Islet precursor cell (in vitro differentiated cells): Measurements from ENCODE around the gene FAM186B.
"Not testable (repeated sequence)": the region's sequence is repeated elsewhere in the genome, so short reads cannot be mapped to it uniquely, and the experiment has no call there.

ENCODE experiments used
- DNase-seq: peaks from one replicate; pipeline ENCODE4 v3.0.0-alpha.2; 2018

FAM186B gene

GRCh38 chr12:49605539-49605938 is at the start of gene FAM186B:
FAM186B (minus strand) TSS chr12:49605639; CDS start chr12:49605477, 162 bp downstream.
- DNase-seq: not testable (repeated sequence)

DNA sequence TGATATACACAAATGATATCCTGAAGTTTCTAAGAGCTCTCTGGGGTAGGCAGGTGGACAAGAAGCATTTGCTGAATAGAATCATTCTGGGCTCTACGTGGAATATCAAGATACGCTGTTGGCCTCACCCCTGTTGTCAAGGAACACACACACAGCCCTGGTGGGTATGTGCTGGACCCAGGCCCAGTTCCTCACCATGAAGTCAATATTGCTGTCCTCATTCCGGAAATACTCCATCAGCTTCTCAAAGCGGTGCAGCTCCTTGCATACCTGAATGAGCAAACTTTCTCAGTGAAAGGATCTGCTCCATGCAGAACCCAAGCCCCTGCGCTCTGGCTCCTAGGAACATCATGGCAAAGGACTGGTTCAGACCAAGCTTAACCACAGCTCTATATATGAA is 49.3 kb upstream of the FAM186B start:
- no peak for DNase-seq

- no peak for DNase-seq
These were observed 47.6 kb upstream of the FAM186B start for GRCh38 chr12:49652921-49653520.

DNA sequence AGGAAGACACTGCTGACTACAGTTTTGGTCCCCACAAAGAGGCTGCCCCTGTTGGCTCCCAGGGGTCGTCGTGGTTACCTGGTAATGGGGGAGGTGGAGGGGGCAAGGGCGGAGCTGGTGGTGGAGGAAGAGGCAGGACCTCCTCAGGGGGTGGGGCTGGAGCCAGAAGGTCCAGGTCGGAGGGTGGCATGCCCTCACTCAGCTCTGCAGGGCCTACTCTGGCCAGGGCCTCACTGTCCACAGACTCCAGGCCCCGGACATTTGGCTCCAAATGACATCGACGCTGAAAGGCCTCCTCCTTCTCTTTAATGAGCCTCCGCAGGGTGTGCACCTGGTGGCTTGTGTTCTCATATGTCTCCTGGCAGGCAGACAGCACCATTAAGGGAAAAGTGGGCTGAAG is 46.4 kb upstream of the FAM186B start:
- no peak for DNase-seq

GRCh38 chr12:49649892-49650291 is 44.5 kb upstream of the FAM186B start:
- no peak for DNase-seq

DNA sequence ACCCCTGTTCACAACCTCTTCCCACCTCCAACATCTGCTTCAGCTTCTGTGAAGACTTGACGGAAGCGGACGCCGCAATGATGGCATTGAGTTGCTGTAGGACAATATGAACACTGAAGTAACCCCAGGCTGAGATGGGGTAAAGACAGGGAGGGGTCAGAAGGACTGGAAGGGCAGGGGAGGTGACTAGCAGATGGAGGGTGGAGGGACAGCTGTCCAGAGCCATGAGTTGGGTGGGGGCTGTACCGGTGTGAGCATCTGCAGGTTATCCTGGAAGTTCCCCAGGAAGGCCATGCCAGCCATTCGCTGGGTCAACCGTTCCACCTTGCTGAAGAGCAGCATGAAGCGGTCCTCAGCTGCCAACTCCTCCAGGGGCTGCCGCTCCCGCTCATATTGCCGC is 44.0 kb upstream of the FAM186B start:
- DNase-seq: no peak

DNA sequence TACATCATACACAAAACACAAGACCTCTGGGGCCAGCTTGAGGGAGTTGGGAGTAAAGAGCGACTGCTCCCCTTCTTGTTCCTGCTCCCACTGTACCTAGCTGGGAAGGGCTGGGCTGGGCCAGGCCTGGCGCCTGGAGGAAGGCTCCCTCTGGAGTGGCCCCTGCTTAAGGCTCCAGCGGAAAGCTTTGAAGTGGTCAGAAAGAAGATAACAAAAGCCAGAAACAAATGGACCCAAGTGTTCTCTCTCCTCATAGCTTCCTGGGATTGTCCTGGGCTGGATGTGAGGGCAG is 43.2 kb upstream of the FAM186B start:
- DNase-seq: no peak

GRCh38 chr12:49647827-49648711 is 42.6 kb upstream of the FAM186B start:
- DNase-seq: no peak

GRCh38 chr12:49646871-49647654 is 41.6 kb upstream of the FAM186B start:
- no peak for DNase-seq

GRCh38 chr12:49646331-49646830 is 40.9 kb upstream of the FAM186B start:
- no peak for DNase-seq

GRCh38 chr12:49645146-49646039 is 40.0 kb upstream of the FAM186B start:
- peak; percentile 48 for DNase-seq

DNA sequence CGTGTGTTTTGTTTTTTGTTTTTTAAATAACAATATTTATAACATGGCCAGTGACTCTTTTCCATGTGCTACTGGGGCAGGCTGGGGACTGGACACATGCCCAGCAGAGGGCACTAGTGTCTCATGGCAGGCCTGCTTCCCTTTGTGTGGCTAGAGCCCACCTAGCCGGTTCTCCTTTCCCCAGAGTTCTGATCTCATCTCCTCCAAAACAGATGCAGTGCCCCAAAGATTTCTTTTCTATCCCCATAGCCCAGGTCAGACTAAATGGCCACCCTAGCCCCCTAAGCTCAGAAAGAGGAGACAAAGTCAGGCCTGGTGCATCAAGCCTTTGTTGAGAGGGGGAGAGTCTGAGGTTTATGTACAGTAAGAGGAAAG is 39.2 kb upstream of the FAM186B start:
- DNase-seq: peak; percentile 88

GRCh38 chr12:49643961-49644619 is 38.7 kb upstream of the FAM186B start:
- DNase-seq: peak; percentile 59

DNA sequence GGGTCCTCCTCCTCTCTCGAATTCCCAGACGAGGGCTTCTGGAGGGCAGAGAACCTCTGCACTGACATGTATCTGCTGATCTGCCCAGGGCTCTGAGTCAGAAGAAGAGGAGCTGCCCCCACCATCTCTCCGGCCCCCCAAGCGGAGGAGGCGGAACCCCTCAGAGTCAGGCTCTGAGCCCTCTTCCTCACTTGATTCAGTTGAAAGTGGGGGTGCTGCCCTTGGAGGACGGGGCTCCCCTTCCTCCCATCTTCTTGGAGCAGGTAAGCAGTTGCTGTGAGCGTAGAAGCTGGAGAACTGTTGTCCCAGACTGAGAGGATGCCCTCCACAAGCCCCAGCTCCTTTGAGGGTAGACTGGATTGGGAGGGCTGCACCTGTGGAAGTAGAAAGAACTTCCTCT is 37.7 kb upstream of the FAM186B start:
- peak; percentile 54 for DNase-seq

- peak; percentile 97 for DNase-seq
These were observed 36.9 kb upstream of the FAM186B start for GRCh38 chr12:49642370-49642802.

GRCh38 chr12:49641748-49642369 is 36.4 kb upstream of the FAM186B start:
- peak; percentile 50 for DNase-seq

DNA sequence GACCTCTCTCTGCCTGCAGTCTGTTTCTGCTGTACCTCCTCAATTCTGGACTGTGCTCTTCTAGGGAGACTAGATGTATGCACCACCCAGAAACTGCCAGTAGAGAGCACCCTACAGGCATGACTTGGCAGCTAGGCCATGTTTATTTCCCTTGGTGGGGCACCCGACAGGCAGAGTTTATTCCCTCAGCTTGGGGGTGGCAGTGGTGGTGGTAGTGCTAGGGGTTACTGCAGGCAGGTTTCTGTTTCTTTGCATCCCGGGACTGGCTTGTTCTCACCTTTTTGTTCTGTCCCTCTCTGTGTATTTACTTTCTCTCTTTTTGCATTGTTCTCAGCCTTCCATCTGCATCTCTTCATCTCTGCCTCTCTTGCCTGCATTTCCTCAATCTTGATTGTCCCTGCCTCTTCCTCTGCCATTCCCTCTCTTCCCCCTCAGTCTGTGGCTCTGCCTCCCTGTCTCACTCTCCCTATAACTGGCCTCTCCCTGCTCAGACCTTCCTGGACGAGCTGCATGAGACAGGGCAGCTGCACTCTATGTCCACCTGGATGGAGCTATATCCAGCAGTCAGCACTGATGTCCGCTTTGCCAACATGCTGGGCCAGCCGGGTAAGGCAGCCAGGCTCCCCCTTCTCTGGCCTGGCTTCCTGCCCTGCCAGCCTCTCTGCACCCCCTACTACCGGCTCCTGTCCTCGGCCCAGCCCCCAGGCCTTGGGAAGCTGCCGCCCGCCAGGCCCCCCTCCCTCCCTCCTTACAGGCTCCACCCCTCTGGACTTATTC is 31.7 kb upstream of the FAM186B start:
- peak; percentile 89 for DNase-seq

DNA sequence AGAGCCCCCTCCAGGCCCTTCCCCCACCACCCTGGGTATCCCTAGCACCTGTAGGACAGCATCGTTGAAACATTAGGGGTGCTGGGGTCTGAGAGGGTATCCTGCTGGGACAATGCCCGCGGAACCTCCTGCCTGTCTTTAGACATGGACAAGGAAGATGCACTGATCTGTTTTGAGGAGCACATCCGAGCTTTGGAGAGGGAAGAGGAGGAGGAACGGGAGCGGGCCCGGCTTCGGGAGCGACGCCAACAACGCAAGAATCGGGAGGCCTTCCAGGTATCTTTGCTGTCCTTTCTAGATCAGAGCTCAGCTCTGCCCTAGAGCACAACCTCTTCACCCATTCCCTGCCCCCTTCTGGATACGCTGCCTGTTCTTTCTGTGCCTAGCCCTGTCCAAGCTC is 31.1 kb upstream of the FAM186B start:
- DNase-seq: peak; percentile 46

DNA sequence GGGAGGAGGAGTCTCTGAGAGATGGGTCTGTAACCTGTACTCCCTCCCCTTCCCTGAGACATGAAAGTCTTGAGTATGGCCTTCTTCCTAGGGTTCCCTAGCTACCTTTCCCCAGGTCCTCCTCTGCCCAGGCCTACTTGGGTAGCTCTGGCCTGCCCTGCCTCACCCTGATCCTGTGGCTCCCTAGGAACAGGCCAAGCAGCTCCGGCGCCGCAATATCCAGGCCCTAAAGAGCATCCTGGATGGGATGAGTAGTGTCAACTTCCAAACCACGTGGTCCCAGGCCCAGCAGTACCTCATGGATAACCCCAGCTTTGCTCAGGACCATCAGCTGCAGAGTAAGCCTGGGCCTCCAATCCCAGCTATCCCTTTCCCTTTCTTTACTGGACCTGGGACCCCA is 30.2 kb upstream of the FAM186B start:
- peak; percentile 45 for DNase-seq

DNA sequence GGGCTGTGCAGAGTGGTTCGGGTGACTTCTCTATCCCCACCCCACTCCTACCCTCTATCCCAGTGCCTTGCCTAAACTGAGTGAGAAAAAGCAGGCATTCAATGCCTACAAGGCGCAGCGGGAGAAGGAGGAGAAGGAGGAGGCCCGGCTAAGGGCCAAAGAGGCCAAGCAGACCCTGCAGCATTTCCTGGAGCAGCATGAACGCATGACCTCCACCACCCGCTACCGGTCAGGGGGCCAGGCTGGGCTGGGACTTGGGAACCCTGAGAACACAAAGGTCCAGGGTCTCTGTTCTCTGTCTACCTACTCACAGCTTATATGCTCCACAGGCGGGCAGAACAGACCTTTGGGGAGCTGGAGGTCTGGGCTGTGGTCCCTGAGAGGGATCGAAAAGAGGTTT is 29.6 kb upstream of the FAM186B start:
- DNase-seq: peak; percentile 52
